HG03378 (cell line): ENCODE measurements around the gene KRTAP9-2.
"Not testable (repeated sequence)": the region's sequence is repeated elsewhere in the genome, so short reads cannot be mapped to it uniquely, and the experiment has no call there.

Experiments
- ATAC-seq: cut with Tn5 transposase; IDR thresholded peaks from one replicate; pipeline ENCODE4 v1.9.1; 2021; ENCODE audit warnings: mild to moderate bottlenecking, moderate library complexity; ENCODE audit not compliant: unreplicated experiment

KRTAP9-2 gene

GRCh38 chr17:41226598-41227095 is at the start of gene KRTAP9-2:
KRTAP9-2 (plus strand) TSS chr17:41226648; CDS start chr17:41226655, 7 bp downstream.
- not testable (repeated sequence) for ATAC-seq

- no peak for ATAC-seq
Observed at GRCh38 chr17:41176744-41177387, 49.6 kb upstream of the KRTAP9-2 start.

DNA sequence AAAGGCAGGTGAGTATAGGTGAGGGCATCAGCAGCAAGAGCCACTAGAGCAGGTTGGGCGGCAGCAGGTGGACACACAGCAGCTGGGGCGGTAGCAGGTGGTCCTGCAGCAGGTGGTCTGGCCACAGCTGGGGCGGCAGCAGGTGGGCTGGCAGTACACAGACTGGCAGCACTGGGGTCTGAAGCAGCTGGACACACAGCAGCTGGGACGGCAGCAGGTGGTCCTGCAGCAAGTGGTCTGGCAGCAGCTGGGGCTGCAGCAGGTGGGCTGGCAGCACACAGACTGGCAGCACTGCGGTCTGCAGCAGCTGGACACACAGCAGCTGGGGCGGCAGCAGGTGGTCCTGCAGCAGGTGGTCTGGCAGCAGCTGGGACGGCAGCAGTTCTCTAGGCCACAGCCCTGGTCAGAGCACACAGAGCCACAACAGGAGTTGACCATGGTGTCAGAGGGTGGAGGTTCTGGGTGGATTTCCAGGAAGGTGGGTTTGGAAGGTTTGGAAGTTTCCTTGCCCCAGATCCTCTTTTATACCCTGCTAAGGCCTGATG is 48.6 kb upstream of the KRTAP9-2 start, which contains the start of gene KRTAP4-2:
Gene KRTAP4-2 (minus strand): TSS at position 495 of the 545 bp plus-strand sequence. CDS start 57 bp downstream, at position 438.
- ATAC-seq = no peak

- no peak for ATAC-seq
Observed at GRCh38 chr17:41178341-41178740, 48.1 kb upstream of the KRTAP9-2 start.

- no peak for ATAC-seq
Observed at GRCh38 chr17:41178843-41179616, 47.4 kb upstream of the KRTAP9-2 start.

- no peak for ATAC-seq
Observed at GRCh38 chr17:41184480-41184961, 41.9 kb upstream of the KRTAP9-2 start, which contains the start of gene KRTAP4-1. KRTAP4-1 (minus strand) TSS chr17:41184911; CDS start chr17:41184854, 57 bp downstream.

DNA sequence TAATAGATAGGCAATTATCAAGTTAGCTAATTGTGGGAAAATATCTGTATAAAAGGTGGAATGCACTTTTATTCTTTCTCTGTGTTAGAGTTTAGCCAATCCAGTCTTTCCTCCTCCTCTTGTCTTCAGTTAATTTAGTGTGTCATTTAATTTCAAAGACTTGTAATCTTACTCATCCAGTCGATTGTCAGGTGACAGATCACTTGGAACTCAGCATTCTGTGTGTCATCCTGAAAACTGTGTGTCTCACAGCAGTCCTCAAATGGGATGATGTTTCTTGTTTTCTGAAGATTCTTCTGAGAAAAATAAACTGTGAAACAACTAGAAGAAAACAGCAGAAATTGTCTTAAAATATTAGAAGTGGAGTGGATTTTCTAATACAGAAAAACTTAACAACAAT is 41.4 kb upstream of the KRTAP9-2 start:
- ATAC-seq = no peak

GRCh38 chr17:41186872-41187271 is 39.6 kb upstream of the KRTAP9-2 start:
- ATAC-seq = no peak

DNA sequence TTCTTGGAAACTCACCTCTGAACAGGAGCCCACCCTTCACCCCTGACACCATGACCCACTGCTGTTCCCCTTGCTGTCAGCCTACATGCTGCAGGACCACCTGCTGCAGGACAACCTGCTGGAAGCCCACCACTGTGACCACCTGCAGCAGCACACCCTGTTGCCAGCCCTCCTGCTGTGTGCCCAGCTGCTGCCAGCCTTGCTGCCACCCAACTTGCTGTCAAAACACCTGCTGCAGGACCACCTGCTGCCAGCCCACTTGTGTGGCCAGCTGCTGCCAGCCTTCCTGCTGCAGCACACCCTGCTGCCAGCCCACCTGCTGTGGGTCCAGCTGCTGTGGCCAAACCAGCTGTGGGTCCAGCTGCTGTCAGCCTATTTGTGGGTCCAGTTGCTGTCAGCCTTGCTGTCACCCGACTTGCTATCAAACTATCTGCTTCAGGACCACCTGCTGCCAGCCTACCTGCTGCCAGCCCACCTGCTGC is 36.6 kb upstream of the KRTAP9-2 start, which contains the start of gene KRTAP9-1:
Gene KRTAP9-1 (plus strand): TSS at position 51 of the 482 bp plus-strand sequence. CDS start 0 bp downstream, at position 51.
- not testable (repeated sequence) for ATAC-seq

GRCh38 chr17:41190328-41190727 is 36.1 kb upstream of the KRTAP9-2 start:
- no peak for ATAC-seq

DNA sequence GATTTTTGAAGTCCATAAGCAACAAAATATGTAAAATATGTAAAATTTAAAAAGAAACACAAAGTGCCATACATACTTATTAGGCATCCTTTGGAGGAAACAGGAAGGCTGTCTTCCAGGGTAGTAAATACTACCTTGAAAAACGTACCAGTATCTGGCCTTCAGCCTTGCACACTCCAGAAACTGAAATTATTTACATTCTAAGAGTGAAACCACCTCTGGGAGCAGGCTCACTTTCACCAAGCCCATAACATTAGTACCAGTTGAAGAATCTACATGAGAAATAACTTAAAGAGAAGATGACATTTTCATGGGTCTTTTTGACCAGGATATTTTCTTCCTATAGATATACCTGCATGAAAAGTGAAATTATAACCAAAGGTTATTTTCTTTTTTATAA is 30.4 kb upstream of the KRTAP9-2 start:
- no peak for ATAC-seq

GRCh38 chr17:41199421-41200078 is 26.9 kb upstream of the KRTAP9-2 start:
- ATAC-seq = no peak

- ATAC-seq = no peak
Observed at GRCh38 chr17:41211845-41212466, 14.5 kb upstream of the KRTAP9-2 start.

DNA sequence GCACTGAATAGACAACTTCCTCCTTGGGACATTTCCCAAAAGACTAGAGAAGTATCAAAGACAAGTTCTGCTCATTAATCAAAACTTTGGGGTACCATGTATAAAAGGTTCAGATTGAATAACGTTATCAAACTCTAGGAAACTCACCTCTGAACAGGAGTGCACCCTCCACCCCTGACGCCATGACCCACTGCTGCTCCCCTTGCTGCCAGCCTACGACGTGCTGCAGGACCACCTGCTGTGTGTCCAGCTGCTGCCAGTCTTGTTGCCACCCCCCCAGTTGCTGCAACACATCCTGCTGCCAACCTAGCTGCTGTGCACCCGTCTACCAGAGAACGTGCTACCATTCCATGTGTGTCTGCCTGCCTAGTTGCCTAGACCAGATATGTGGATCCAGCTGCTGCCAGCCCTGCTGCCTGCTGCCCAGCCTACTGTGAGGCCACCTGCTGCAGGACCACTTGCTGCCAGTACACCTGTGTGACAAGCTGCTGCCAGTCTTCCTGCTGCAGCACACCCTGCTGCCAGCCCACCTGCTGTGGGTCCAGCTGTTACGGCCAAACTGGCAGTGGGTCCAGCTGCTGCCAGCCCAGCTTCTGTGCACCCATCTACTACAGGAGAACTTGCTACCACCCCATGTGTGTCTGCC is 13.8 kb upstream of the KRTAP9-2 start:
- ATAC-seq = no peak

GRCh38 chr17:41215681-41216080 is 10.8 kb upstream of the KRTAP9-2 start:
- no peak for ATAC-seq

- no peak for ATAC-seq
Observed at GRCh38 chr17:41223821-41224220, 2.6 kb upstream of the KRTAP9-2 start.

GRCh38 chr17:41226051-41226450 is 397 bp upstream of the KRTAP9-2 start:
- ATAC-seq = no peak

- no peak for ATAC-seq
Observed at GRCh38 chr17:41230094-41230493, 3.6 kb downstream of the KRTAP9-2 start.

DNA sequence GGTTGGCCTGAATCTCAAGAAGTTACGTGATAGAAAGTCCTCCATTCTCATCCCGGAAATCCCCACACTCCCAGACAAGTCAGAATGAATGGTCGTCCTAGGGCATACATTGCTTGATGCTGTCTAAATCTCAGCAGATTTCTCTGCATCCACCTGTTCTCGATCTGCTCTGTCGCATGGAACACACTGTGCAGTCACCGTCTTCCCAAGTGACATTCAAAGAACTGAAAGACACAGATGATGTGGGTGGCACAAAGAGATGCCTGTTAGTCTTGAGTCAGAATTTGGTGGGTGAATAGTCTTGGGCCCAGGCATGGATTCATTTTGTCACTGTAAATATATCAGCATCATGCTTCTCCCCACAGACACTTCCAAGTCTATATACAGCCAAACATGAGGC is 5.3 kb downstream of the KRTAP9-2 start:
- ATAC-seq = no peak
